Measurements from ENCODE around the gene FAM3B. TPM values are rescaled to one million over a fixed set of nuclear protein-coding genes. Genes with fewer than 3 reads are reported as not detected.

The FAM3B gene
- total RNA-seq, 4 donors from 2014 or later: not detected

GRCh38 chr21:41317458-41317857 is 857 bp downstream of the FAM3B start:
- in situ Hi-C loops (cut with MboI; ENCODE audit: low sequenced_read_pairs in 4 of 4): loop anchor here in 1 of 4 donors (25.0 kb wide), 1 partner anchor 145 kb away; no protein-coding TSS in a partner anchor
- Histone ChIP-seq H3K9me3 (no peaks in the 10 kb centered on the region), H3K27me3 (peaks cover 11 to 25% (median 15%) of the 10 kb centered on the region in 3 donors), H3K27ac (no peak overlapping the region), H3K4me1 (peaks cover 0 to 2% of the 10 kb centered on the region in 2 donors), H3K36me3 (no peaks in the 10 kb centered on the region), H3K4me3 (no peak overlapping the region)
- TF ChIP-seq CTCF (IDR thresholded peaks at IDR 0.05 in 4 of 5, conservative IDR thresholded peaks at IDR 0.05 in 1 of 5): no peak
- no peak for TF ChIP-seq POLR2A (IDR thresholded peaks at IDR 0.05)
- ATAC-seq: no peak
- intact Hi-C loops (cut with DNase I; ENCODE audit: low total_unique reads): no loop called here
- no peak for DNase-seq

GRCh38 chr21:41318218-41318617 is 1.6 kb downstream of the FAM3B start:
- H3K27ac ChIP-seq: no peak overlapping the region
- peaks cover 11 to 25% (median 15%) of the 10 kb centered on the region in 3 donors for H3K27me3 ChIP-seq
- no peak overlapping the region for H3K4me3 ChIP-seq
- no peaks in the 10 kb centered on the region for H3K36me3 ChIP-seq
- in situ Hi-C loops (cut with MboI; ENCODE audit: low sequenced_read_pairs in 4 of 4) (loop anchor here in 1 of 4 donors (25.0 kb wide), 1 partner anchor 144 kb away; no protein-coding TSS in a partner anchor), intact Hi-C loops (cut with DNase I; ENCODE audit: low total_unique reads) (no loop called here)
- H3K9me3 ChIP-seq: no peaks in the 10 kb centered on the region
- peaks cover 0 to 2% of the 10 kb centered on the region in 2 donors for H3K4me1 ChIP-seq
- DNase-seq (no peak), ATAC-seq (no peak)
- no peak for TF ChIP-seq POLR2A (IDR thresholded peaks at IDR 0.05)
- TF ChIP-seq CTCF (IDR thresholded peaks at IDR 0.05 in 4 of 5, conservative IDR thresholded peaks at IDR 0.05 in 1 of 5): no peak

GRCh38 chr21:41319273-41319672 is 2.7 kb downstream of the FAM3B start:
- Histone ChIP-seq H3K4me3 (no peak overlapping the region), H3K36me3 (no peaks in the 10 kb centered on the region), H3K27ac (no peak overlapping the region), H3K27me3 (peaks cover 11 to 25% (median 15%) of the 10 kb centered on the region in 3 donors), H3K4me1 (peaks cover 0 to 2% of the 10 kb centered on the region in 2 donors), H3K9me3 (no peaks in the 10 kb centered on the region)
- intact Hi-C loops (cut with DNase I; ENCODE audit: low total_unique reads) (no loop called here), in situ Hi-C loops (cut with MboI; ENCODE audit: low sequenced_read_pairs in 4 of 4) (loop anchor here in 1 of 4 donors (25.0 kb wide), 1 partner anchor 143 kb away; no protein-coding TSS in a partner anchor)
- TF ChIP-seq POLR2A (IDR thresholded peaks at IDR 0.05) (no peak), CTCF (IDR thresholded peaks at IDR 0.05 in 4 of 5, conservative IDR thresholded peaks at IDR 0.05 in 1 of 5) (no peak)
- no peak for DNase-seq
- no peak for ATAC-seq

- TF ChIP-seq POLR2A (IDR thresholded peaks at IDR 0.05): no peak
- TF ChIP-seq CTCF (IDR thresholded peaks at IDR 0.05 in 4 of 5, conservative IDR thresholded peaks at IDR 0.05 in 1 of 5): no peak
- H3K27ac ChIP-seq: no peak overlapping the region
- DNase-seq (no peak), ATAC-seq (no peak)
- in situ Hi-C loops (cut with MboI; ENCODE audit: low sequenced_read_pairs in 4 of 4) (loop anchor here in 1 of 4 donors (25.0 kb wide), 1 partner anchor 141 kb away; no protein-coding TSS in a partner anchor), intact Hi-C loops (cut with DNase I; ENCODE audit: low total_unique reads) (no loop called here)
- peaks cover 8 to 11% (median 10%) of the 10 kb centered on the region in 3 donors for H3K27me3 ChIP-seq
- H3K4me1 ChIP-seq: no peaks in the 10 kb centered on the region
- H3K9me3 ChIP-seq: no peaks in the 10 kb centered on the region
- H3K4me3 ChIP-seq: no peak overlapping the region
- H3K36me3 ChIP-seq: no peaks in the 10 kb centered on the region
These were observed 4.8 kb downstream of the FAM3B start for GRCh38 chr21:41321211-41321907.

Measured in gastrocnemius medialis (tissue), 4 donors.